Measurements from ENCODE around the gene RANBP17. TPM values are rescaled to one million over a fixed set of nuclear protein-coding genes. Genes with fewer than 3 reads are reported as not detected.

Gene RANBP17
- total RNA-seq, 1 donor from 2014 or later: 12.3 TPM

DNA sequence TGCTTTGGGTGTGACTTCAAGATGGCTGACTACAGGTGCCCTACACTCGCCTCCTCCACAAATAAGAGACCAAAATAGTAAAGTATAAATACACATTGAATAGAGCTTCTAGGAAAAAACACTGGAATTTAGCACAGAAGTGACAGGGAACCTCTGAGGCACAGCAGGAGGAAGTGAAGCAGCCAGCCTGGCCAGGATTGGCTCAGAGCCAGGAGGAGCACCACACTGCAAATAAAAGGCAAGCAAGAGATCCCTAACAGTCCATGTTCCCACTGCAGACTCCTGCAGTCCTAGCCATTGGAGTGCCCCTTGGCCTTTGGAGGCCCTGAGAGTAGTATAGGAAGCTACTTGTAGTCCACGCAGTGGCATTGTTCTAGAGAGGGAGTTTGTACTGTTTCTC lies 260.6 kb downstream of the RANBP17 start:
- no peak for DNase-seq
- Histone ChIP-seq H3K27ac (no peak overlapping the region), H3K4me1 (no peaks in the 10 kb centered on the region), H3K4me3 (no peak overlapping the region), H3K27me3 (ENCODE audit: low read depth) (no peaks in the 10 kb centered on the region), H3K36me3 (no peaks in the 10 kb centered on the region), H3K9me3 (peaks cover 6% of the 10 kb centered on the region)
- no peak for ATAC-seq
- TF ChIP-seq, protein P1, sequence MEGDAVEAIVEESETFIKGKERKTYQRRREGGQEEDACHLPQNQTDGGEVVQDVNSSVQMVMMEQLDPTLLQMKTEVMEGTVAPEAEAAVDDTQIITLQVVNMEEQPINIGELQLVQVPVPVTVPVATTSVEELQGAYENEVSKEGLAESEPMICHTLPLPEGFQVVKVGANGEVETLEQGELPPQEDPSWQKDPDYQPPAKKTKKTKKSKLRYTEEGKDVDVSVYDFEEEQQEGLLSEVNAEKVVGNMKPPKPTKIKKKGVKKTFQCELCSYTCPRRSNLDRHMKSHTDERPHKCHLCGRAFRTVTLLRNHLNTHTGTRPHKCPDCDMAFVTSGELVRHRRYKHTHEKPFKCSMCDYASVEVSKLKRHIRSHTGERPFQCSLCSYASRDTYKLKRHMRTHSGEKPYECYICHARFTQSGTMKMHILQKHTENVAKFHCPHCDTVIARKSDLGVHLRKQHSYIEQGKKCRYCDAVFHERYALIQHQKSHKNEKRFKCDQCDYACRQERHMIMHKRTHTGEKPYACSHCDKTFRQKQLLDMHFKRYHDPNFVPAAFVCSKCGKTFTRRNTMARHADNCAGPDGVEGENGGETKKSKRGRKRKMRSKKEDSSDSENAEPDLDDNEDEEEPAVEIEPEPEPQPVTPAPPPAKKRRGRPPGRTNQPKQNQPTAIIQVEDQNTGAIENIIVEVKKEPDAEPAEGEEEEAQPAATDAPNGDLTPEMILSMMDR (IDR thresholded peaks at IDR 0.05): no peak
- intact Hi-C loops (cut with DNase I): no loop called here

DNA sequence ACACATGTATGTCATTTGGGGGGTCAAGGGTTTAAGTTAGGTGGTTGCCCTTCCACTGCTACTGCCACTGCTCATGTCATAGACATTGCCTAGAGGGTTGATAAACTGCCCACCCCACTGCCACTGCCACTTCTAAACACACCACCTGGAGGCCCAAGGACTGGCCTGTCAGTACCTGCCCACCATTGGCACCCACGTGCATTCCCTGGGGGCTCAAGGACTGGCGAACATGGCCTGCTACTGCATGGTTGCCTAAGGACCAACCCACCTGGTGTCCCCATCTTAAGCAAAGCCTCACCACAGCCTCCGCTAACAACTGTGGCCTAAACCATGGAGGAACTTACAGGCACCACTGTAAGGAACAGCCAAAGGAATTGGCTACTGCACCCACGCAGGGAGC lies 261.6 kb downstream of the RANBP17 start:
- Histone ChIP-seq H3K27ac (no peak overlapping the region), H3K4me3 (no peak overlapping the region), H3K9me3 (peaks cover 2% of the 10 kb centered on the region), H3K4me1 (no peaks in the 10 kb centered on the region), H3K27me3 (ENCODE audit: low read depth) (no peaks in the 10 kb centered on the region), H3K36me3 (no peaks in the 10 kb centered on the region)
- TF ChIP-seq, protein P1 (IDR thresholded peaks at IDR 0.05): no peak
- intact Hi-C loops (cut with DNase I): no loop called here
- no peak for DNase-seq
- ATAC-seq: no peak

DNA sequence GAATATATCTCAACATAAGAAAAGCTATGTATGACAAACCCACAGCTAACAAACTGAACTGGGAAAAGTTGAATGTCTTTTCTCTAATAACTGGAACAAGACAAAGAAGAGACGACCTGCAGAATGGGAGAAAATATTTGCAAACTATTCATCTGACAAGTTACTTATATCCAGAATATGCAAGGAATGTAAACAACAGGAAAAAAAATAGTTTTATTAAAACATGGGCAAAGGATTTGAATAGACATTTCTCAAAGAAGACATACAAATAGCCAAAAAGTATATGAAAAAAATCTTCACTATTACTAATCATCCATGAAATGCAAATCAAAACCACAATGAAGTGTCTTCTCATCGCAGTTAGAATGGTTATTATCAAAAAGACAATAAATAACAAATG lies 265.5 kb downstream of the RANBP17 start:
- no peak for ATAC-seq
- TF ChIP-seq, protein P1 (IDR thresholded peaks at IDR 0.05): no peak

DNA sequence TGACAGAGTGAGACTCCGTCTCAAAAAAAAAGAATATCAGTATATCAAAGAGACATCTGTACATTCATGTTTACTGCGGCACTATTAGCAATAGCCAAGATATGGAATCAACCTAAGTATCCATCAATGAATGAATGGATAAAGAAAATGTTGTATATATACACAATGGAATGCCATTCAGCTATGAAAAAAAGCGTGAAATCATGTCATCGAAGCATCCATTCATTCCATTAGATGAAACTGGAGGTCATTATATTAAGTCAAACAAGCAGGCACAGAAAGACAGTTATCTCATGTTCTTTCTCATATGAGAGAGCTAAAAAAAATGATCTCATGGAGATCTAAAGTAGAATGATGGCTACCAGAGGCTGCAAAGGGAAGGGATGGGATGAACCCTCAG lies 266.3 kb downstream of the RANBP17 start:
- Histone ChIP-seq H3K27ac (no peak overlapping the region), H3K4me1 (no peaks in the 10 kb centered on the region), H3K9me3 (no peaks in the 10 kb centered on the region), H3K27me3 (ENCODE audit: low read depth) (no peaks in the 10 kb centered on the region), H3K4me3 (no peak overlapping the region), H3K36me3 (no peaks in the 10 kb centered on the region)
- intact Hi-C loops (cut with DNase I): no loop called here
- TF ChIP-seq, protein P1 (IDR thresholded peaks at IDR 0.05): no peak
- no peak for ATAC-seq
- no peak for DNase-seq

More for the DNA sequence above, 265.5 kb downstream of the RANBP17 start:
- Histone ChIP-seq H3K27me3 (ENCODE audit: low read depth) (no peaks in the 10 kb centered on the region), H3K4me1 (no peaks in the 10 kb centered on the region), H3K9me3 (no peaks in the 10 kb centered on the region), H3K36me3 (no peaks in the 10 kb centered on the region), H3K4me3 (no peak overlapping the region), H3K27ac (no peak overlapping the region)
- DNase-seq: no peak
- intact Hi-C loops (cut with DNase I): no loop called here

DNA sequence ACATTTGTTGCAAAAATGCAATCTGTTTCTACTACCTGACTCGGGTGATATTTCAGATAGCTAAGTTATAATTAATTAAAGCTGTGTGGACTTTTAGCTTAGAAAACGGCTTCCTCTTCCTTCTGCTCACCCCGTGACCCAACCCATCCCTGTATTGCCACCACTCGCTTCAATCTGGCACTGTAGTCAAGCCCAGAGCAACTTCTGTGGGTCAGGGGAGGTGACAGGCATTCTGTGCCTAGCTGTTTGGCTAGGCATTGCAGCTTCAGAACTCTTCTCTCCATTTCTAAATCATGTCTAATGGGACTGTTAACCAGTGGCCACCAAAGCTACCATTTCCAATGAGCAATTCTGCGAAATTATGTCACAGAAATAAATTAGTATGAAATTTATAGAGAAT lies 267.5 kb downstream of the RANBP17 start:
- ATAC-seq (no peak), DNase-seq (no peak)
- Histone ChIP-seq H3K27ac (no peak overlapping the region), H3K4me3 (no peak overlapping the region), H3K4me1 (no peaks in the 10 kb centered on the region), H3K9me3 (no peaks in the 10 kb centered on the region), H3K27me3 (ENCODE audit: low read depth) (no peaks in the 10 kb centered on the region), H3K36me3 (no peaks in the 10 kb centered on the region)
- TF ChIP-seq, protein P1 (IDR thresholded peaks at IDR 0.05): no peak
- intact Hi-C loops (cut with DNase I): no loop called here

DNA sequence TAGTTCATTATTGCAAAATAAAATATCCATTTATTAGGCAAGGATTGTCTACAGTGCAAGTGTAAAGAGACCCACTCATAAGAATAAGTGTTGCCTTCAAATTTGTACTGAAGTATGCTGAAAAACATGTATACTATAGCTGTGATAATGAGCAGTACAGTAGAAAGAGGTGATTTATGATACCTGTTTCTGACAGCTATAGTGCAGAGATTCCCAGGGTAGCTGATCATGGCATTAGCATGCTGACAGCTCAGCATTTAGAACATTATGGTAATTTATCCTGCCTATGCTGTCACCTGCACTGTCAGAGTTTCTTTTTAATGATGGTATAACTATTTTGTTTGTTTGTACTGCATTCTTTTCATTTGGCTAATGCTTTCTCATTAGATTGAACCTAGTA lies 269.7 kb downstream of the RANBP17 start:
- TF ChIP-seq, protein P1 (IDR thresholded peaks at IDR 0.05): no peak
- Histone ChIP-seq H3K4me1 (no peaks in the 10 kb centered on the region), H3K27ac (no peak overlapping the region), H3K27me3 (ENCODE audit: low read depth) (no peaks in the 10 kb centered on the region), H3K9me3 (no peaks in the 10 kb centered on the region), H3K4me3 (no peak overlapping the region), H3K36me3 (no peaks in the 10 kb centered on the region)
- no peak for ATAC-seq
- DNase-seq: no peak
- intact Hi-C loops (cut with DNase I): no loop called here

Data from lower lobe of right lung (tissue), 2 donors.